Esophagus squamous epithelium (tissue), 4 donors: ENCODE data around the gene STAP1.

Source experiments
- POLR2A ChIP-seq, 4 donors: fragments of 450-650 bp; IDR thresholded peaks; one replicate each; pipeline ENCODE4 v1.6.1; 2017; ENCODE audit warnings: antibody characterized with exemption in 4 of 4, mild to moderate bottlenecking in 4 of 4, moderate library complexity in 3 of 4
- TF ChIP-seq, protein P1 (sequence below), 6 experiments: fragments of 450-650 bp in 4 of 6; fragments of 200-600 bp in 2 of 6; sonication (generic) in 2 of 6; IDR thresholded peaks; one replicate each; pipeline ENCODE4 v1.5.1; 2016 to 2019; ENCODE audit warnings: antibody characterized with exemption in 6 of 6, mild to moderate bottlenecking in 4 of 6, moderate library complexity in 4 of 6

- TF ChIP-seq POLR2A (IDR thresholded peaks at IDR 0.05): no peak
- TF ChIP-seq, protein P1, sequence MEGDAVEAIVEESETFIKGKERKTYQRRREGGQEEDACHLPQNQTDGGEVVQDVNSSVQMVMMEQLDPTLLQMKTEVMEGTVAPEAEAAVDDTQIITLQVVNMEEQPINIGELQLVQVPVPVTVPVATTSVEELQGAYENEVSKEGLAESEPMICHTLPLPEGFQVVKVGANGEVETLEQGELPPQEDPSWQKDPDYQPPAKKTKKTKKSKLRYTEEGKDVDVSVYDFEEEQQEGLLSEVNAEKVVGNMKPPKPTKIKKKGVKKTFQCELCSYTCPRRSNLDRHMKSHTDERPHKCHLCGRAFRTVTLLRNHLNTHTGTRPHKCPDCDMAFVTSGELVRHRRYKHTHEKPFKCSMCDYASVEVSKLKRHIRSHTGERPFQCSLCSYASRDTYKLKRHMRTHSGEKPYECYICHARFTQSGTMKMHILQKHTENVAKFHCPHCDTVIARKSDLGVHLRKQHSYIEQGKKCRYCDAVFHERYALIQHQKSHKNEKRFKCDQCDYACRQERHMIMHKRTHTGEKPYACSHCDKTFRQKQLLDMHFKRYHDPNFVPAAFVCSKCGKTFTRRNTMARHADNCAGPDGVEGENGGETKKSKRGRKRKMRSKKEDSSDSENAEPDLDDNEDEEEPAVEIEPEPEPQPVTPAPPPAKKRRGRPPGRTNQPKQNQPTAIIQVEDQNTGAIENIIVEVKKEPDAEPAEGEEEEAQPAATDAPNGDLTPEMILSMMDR (IDR thresholded peaks at IDR 0.05): no peak
Measured at GRCh38 chr4:67580577-67580976, 22.1 kb downstream of the STAP1 start.
